Measurements from ENCODE around the gene CFTR.

GRCh38 chr7:117564627-117565026 is 84.8 kb downstream of the CFTR start:
- TF ChIP-seq HMGXB4 (CRISPR knock-in tag; IDR thresholded peaks at IDR 0.05) (no peak), ZBTB21 (CRISPR knock-in tag; IDR thresholded peaks at IDR 0.05; ENCODE audit: borderline replicate concordance) (no peak), CTCF (IDR thresholded peaks at IDR 0.05) (no peak), TEAD4 (CRISPR knock-in tag; IDR thresholded peaks at IDR 0.05) (no peak), ZNF232 (CRISPR knock-in tag; IDR thresholded peaks at IDR 0.05) (no peak), FOXJ3 (CRISPR knock-in tag; IDR thresholded peaks at IDR 0.05; ENCODE audit: borderline replicate concordance) (no peak), ATF3 (CRISPR knock-in tag; conservative IDR thresholded peaks at IDR 0.05) (no peak)
- TF ChIP-seq, protein P1, sequence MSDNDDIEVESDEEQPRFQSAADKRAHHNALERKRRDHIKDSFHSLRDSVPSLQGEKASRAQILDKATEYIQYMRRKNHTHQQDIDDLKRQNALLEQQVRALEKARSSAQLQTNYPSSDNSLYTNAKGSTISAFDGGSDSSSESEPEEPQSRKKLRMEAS (CRISPR knock-in tag; IDR thresholded peaks at IDR 0.05), result no peak
- TF ChIP-seq, protein P2, sequence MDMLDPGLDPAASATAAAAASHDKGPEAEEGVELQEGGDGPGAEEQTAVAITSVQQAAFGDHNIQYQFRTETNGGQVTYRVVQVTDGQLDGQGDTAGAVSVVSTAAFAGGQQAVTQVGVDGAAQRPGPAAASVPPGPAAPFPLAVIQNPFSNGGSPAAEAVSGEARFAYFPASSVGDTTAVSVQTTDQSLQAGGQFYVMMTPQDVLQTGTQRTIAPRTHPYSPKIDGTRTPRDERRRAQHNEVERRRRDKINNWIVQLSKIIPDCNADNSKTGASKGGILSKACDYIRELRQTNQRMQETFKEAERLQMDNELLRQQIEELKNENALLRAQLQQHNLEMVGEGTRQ (CRISPR knock-in tag; IDR thresholded peaks at IDR 0.05), result no peak
